WTC11 (cell line): Measurements from ENCODE around the gene ADAM12. TPM values are rescaled to one million over a fixed set of nuclear protein-coding genes. Genes with fewer than 3 reads are reported as not detected.

ENCODE experiments used
- ATAC-seq: fragments of 200-7000 bp; cut with Tn5 transposase; 2 replicates; pipeline ENCODE4 v1.10.0; 2021; ENCODE audit warnings: mild to moderate bottlenecking, moderate library complexity
- CTCF ChIA-PET: fragments of 300-600 bp; sonication (Branson Sonifier 250); formaldehyde crosslinking; loops from one replicate; lab custom pipeline; 2021; ENCODE audit warnings: antibody characterized with exemption; lab: Charles Lee
- POLR2A ChIA-PET: fragments of 350-600 bp; sonication (Branson Sonifier 250); formaldehyde crosslinking; loops from one replicate; lab custom pipeline; 2021; ENCODE audit warnings: antibody characterized with exemption; lab: Charles Lee
- DNase-seq: peaks from one replicate; pipeline ENCODE4 v3.0.0; 2021; ENCODE audit warnings: low spot score
- H3K27ac Mint-ChIP-seq: 2 replicates; pipeline ENCODE4 v1.8.0; 2021; ENCODE audit warnings: mixed read lengths
- H3K27me3 Mint-ChIP-seq: 2 replicates; pipeline ENCODE4 v1.8.0; 2021; ENCODE audit warnings: low read depth, mild to moderate bottlenecking, moderate library complexity, mixed read lengths
- H3K36me3 Mint-ChIP-seq: 2 replicates; pipeline ENCODE4 v1.8.0; 2021; ENCODE audit warnings: mixed read lengths
- H3K4me1 Mint-ChIP-seq: 2 replicates; pipeline ENCODE4 v1.8.0; 2022; ENCODE audit warnings: mixed read lengths
- H3K4me3 Mint-ChIP-seq: 2 replicates; pipeline ENCODE4 v1.8.0; 2021; ENCODE audit warnings: mild to moderate bottlenecking, moderate library complexity, mixed read lengths
- H3K9me3 Mint-ChIP-seq: 2 replicates; pipeline ENCODE4 v1.8.0; 2021; ENCODE audit warnings: mixed read lengths
- AFF4 ChIP-seq: sonication (generic); formaldehyde crosslinking; IDR thresholded peaks from 2 replicates; pipeline ENCODE4 v1.8.1; 2023; ENCODE audit warnings: mild to moderate bottlenecking, missing genetic modification reagents, borderline replicate concordance
- ATF3 ChIP-seq: sonication (generic); formaldehyde crosslinking; conservative IDR thresholded peaks from 2 replicates; pipeline ENCODE4 v1.8.1; 2022; ENCODE audit warnings: mild to moderate bottlenecking, missing genetic modification reagents
- ATF6 ChIP-seq: sonication (generic); formaldehyde crosslinking; IDR thresholded peaks from 2 replicates; pipeline ENCODE4 v1.8.1; 2023; ENCODE audit warnings: mild to moderate bottlenecking, missing genetic modification reagents
- CBFB ChIP-seq: sonication (generic); formaldehyde crosslinking; IDR thresholded peaks from 2 replicates; pipeline ENCODE4 v1.8.1; 2022; ENCODE audit warnings: mild to moderate bottlenecking, low read depth, missing genetic modification reagents
- E2F4 ChIP-seq: sonication (generic); formaldehyde crosslinking; IDR thresholded peaks from 2 replicates; pipeline ENCODE4 v1.8.1; 2022; ENCODE audit warnings: low read depth, mild to moderate bottlenecking, moderate library complexity, missing genetic modification reagents, borderline replicate concordance
- EMX1 ChIP-seq: fragments of 250-450 bp; sonication (Bioruptor Pico); IDR thresholded peaks from 2 replicates; pipeline ENCODE4 v1.8.0; 2021; ENCODE audit warnings: mild to moderate bottlenecking
- ETV6 ChIP-seq: sonication (generic); formaldehyde crosslinking; IDR thresholded peaks from 2 replicates; pipeline ENCODE4 v1.8.1; 2022; ENCODE audit warnings: mild to moderate bottlenecking, missing genetic modification reagents
- FOXJ3 ChIP-seq: sonication (generic); formaldehyde crosslinking; IDR thresholded peaks from 2 replicates; pipeline ENCODE4 v1.9.0; 2021; ENCODE audit warnings: missing genetic modification reagents, mild to moderate bottlenecking, borderline replicate concordance
- FOXP1 ChIP-seq: sonication (generic); formaldehyde crosslinking; IDR thresholded peaks from 2 replicates; pipeline ENCODE4 v1.8.0; 2022; ENCODE audit warnings: missing genetic modification reagents, mild to moderate bottlenecking, moderate library complexity, borderline replicate concordance
- IRF1 ChIP-seq: sonication (generic); formaldehyde crosslinking; IDR thresholded peaks from 2 replicates; pipeline ENCODE4 v1.8.0; 2023; ENCODE audit warnings: missing genetic modification reagents
- MLX ChIP-seq: sonication (generic); formaldehyde crosslinking; IDR thresholded peaks from 2 replicates; pipeline ENCODE4 v1.8.1; 2023; ENCODE audit warnings: mild to moderate bottlenecking, missing genetic modification reagents, moderate library complexity
- NR3C1 ChIP-seq: sonication (generic); formaldehyde crosslinking; conservative IDR thresholded peaks from 2 replicates; pipeline ENCODE4 v1.8.1; 2023; ENCODE audit warnings: low read depth, mild to moderate bottlenecking, missing genetic modification reagents
- OVOL2 ChIP-seq: fragments of 250-450 bp; sonication (Bioruptor Pico); IDR thresholded peaks from 2 replicates; pipeline ENCODE4 v1.9.0; 2021; ENCODE audit warnings: mild to moderate bottlenecking, borderline replicate concordance
- RELA ChIP-seq: sonication (generic); formaldehyde crosslinking; IDR thresholded peaks from 2 replicates; pipeline ENCODE4 v1.8.1; 2022; ENCODE audit warnings: missing genetic modification reagents, mild to moderate bottlenecking, borderline replicate concordance
- SMAD3 ChIP-seq: sonication (generic); formaldehyde crosslinking; IDR thresholded peaks from 2 replicates; pipeline ENCODE4 v1.8.0; 2022; ENCODE audit warnings: missing genetic modification reagents, mild to moderate bottlenecking, borderline replicate concordance
- TEAD1 ChIP-seq: sonication (generic); formaldehyde crosslinking; IDR thresholded peaks from 2 replicates; pipeline ENCODE4 v1.8.0; 2022; ENCODE audit warnings: mild to moderate bottlenecking, missing genetic modification reagents
- TP53 ChIP-seq: sonication (generic); formaldehyde crosslinking; IDR thresholded peaks from 2 replicates; pipeline ENCODE4 v1.8.1; 2023; ENCODE audit warnings: mild to moderate bottlenecking, missing genetic modification reagents
- USF2 ChIP-seq: sonication (generic); formaldehyde crosslinking; IDR thresholded peaks from 2 replicates; pipeline ENCODE4 v1.8.1; 2023; ENCODE audit warnings: mild to moderate bottlenecking, missing genetic modification reagents, moderate library complexity
- ZBTB21 ChIP-seq: sonication (generic); formaldehyde crosslinking; IDR thresholded peaks from 2 replicates; pipeline ENCODE4 v1.8.1; 2023; ENCODE audit warnings: mild to moderate bottlenecking, missing genetic modification reagents, borderline replicate concordance
- ZNF232 ChIP-seq: sonication (generic); formaldehyde crosslinking; IDR thresholded peaks from 2 replicates; pipeline ENCODE4 v1.8.0; 2022; ENCODE audit warnings: mild to moderate bottlenecking, missing genetic modification reagents
- ZNF263 ChIP-seq: sonication (generic); formaldehyde crosslinking; IDR thresholded peaks from 2 replicates; pipeline ENCODE4 v1.8.1; 2022; ENCODE audit warnings: low read depth, mild to moderate bottlenecking, moderate library complexity, missing genetic modification reagents
- ZNF281 ChIP-seq: sonication (generic); formaldehyde crosslinking; IDR thresholded peaks from 2 replicates; pipeline ENCODE4 v1.8.0; 2023; ENCODE audit warnings: mild to moderate bottlenecking, missing genetic modification reagents
- total RNA-seq: library from RNA; stranded (reverse); gene quantifications from 3 replicates; pipeline ENCODE4 v1.2.3, GENCODE V29; 2021

ADAM12 gene
- total RNA-seq, 1 experiment from 2014 or later: 0.22 TPM

- TF ChIP-seq ZNF232 (CRISPR knock-in tag) (no peak), E2F4 (CRISPR knock-in tag) (no peak), ZNF263 (CRISPR knock-in tag) (no peak), RELA (no peak), EMX1 (no peak), MLX (CRISPR knock-in tag) (no peak), ZNF281 (CRISPR knock-in tag) (no peak), ZBTB21 (CRISPR knock-in tag) (no peak), FOXP1 (CRISPR knock-in tag) (no peak), ETV6 (CRISPR knock-in tag) (no peak), SMAD3 (CRISPR knock-in tag) (no peak), FOXJ3 (CRISPR knock-in tag) (no peak)
- CTCF ChIA-PET: no interaction called here
- POLR2A ChIA-PET: interaction anchor here (0.7 kb wide), 1 partner anchor 101 kb away, joined by 3 read pairs; no protein-coding TSS in a partner anchor
Measured at GRCh38 chr10:126205486-126206205, 182.6 kb downstream of the ADAM12 start.

GRCh38 chr10:126204320-126204719 is 184.0 kb downstream of the ADAM12 start:
- H3K9me3 Mint-ChIP-seq: peaks cover 23% of the 10 kb centered on the region
- POLR2A ChIA-PET: no interaction called here
- H3K27me3 Mint-ChIP-seq: no peaks in the 10 kb centered on the region
- no peak for ATAC-seq
- DNase-seq: no peak
- no peak overlapping the region for H3K4me3 Mint-ChIP-seq
- H3K4me1 Mint-ChIP-seq: no peaks in the 10 kb centered on the region
- CTCF ChIA-PET: interaction anchor here (1.0 kb wide), 1 partner anchor 270 kb away, joined by 3 read pairs; no protein-coding TSS in a partner anchor
- H3K27ac Mint-ChIP-seq: no peak overlapping the region
- H3K36me3 Mint-ChIP-seq: peaks cover 2% of the 10 kb centered on the region; the same call in 1 of the 2 replicates
- TF ChIP-seq OVOL2 (CRISPR knock-in tag): no peak
- TF ChIP-seq USF2 (CRISPR knock-in tag): no peak
- TF ChIP-seq CBFB (CRISPR knock-in tag): no peak
- no peak for TF ChIP-seq ATF6
- TF ChIP-seq TEAD1: no peak
- TF ChIP-seq TP53 (CRISPR knock-in tag): no peak
- TF ChIP-seq AFF4 (CRISPR knock-in tag): no peak
- no peak for TF ChIP-seq ATF3 (CRISPR knock-in tag)
- TF ChIP-seq NR3C1: no peak
- TF ChIP-seq IRF1 (CRISPR knock-in tag): no peak

More at GRCh38 chr10:126205486-126206205, 182.6 kb downstream of the ADAM12 start:
- no peak for ATAC-seq
- DNase-seq: no peak
- Mint-ChIP-seq H3K4me1 (no peaks in the 10 kb centered on the region), H3K27ac (no peak overlapping the region), H3K4me3 (no peak overlapping the region), H3K36me3 (peaks cover 2% of the 10 kb centered on the region; the same call in 1 of the 2 replicates), H3K9me3 (peaks cover 23% of the 10 kb centered on the region), H3K27me3 (no peaks in the 10 kb centered on the region)
